B cell (primary cell): ENCODE data around the gene SMIM12. TPM values are rescaled to one million over a fixed set of nuclear protein-coding genes. Genes with fewer than 3 reads are reported as not detected.

Experiments used
- ATAC-seq: fragments of 200-7000 bp; cut with Tn5 transposase; one replicate; pipeline ENCODE4 v1.10.0; 2021; ENCODE audit warnings: low read depth, mild to moderate bottlenecking, moderate number of reproducible peaks, moderate library complexity
- CTCF ChIA-PET: fragments of 350-600 bp; sonication (Branson Sonifier 250); formaldehyde crosslinking; loops from one replicate; lab custom pipeline; 2021; ENCODE audit warnings: antibody characterized with exemption, inconsistent platforms; lab: Charles Lee
- POLR2A ChIA-PET: fragments of 350-600 bp; sonication (Branson Sonifier 250); formaldehyde crosslinking; loops from one replicate; lab custom pipeline; 2021; ENCODE audit warnings: antibody characterized with exemption; lab: Charles Lee
- DNase-seq: peaks from one replicate; pipeline ENCODE4 v3.0.0; 2013
- H2AFZ ChIP-seq: 2 replicates; pipeline ENCODE4 v1.6.1; 2012; ENCODE audit warnings: mild to moderate bottlenecking, low read depth, low read length; ENCODE audit not compliant: insufficient read depth, poor library complexity, severe bottlenecking
- H3K27ac ChIP-seq, 2 donors: 1 replicate in 1 of 2; 2 replicates in 1 of 2; pipeline ENCODE4 v1.5.1; 2012 to 2013; ENCODE audit warnings: low read length in 2 of 2, mild to moderate bottlenecking in 2 of 2, moderate library complexity in 1 of 2
- H3K27me3 ChIP-seq, 4 experiments: fragments of 200-600 bp in 1 of 4; sonication (generic) in 1 of 4; replicated peaks in 1 of 4; 1 replicate in 2 of 4; 2 replicates in 2 of 4; pipeline versions ENCODE4 v1.6.1 to v1.7.0; 2013 to 2016; ENCODE audit warnings: low read length in 3 of 4, mild to moderate bottlenecking in 2 of 4, mixed read lengths in 1 of 4, moderate library complexity in 1 of 4; ENCODE audit not compliant: insufficient read depth in 4 of 4, control insufficient read depth in 3 of 4; ENCODE audit errors: control extremely low read depth in 1 of 4
- H3K36me3 ChIP-seq, 2 experiments: replicated peaks in 1 of 2; 1 replicate in 1 of 2; 2 replicates in 1 of 2; pipeline versions ENCODE4 v1.6.1 to v1.7.1; 2013; ENCODE audit warnings: low read length in 1 of 2; ENCODE audit not compliant: insufficient read depth in 2 of 2, control insufficient read depth in 1 of 2; ENCODE audit errors: control extremely low read depth in 1 of 2, extremely low read depth in 1 of 2
- H3K4me1 ChIP-seq, 2 donors: fragments of 200-600 bp in 1 of 2; sonication (generic) in 1 of 2; 1 replicate in 1 of 2; 2 replicates in 1 of 2; pipeline versions ENCODE4 v1.5.1 to v1.6.1; 2013 to 2017; ENCODE audit warnings: low read length in 2 of 2; ENCODE audit not compliant: control insufficient read depth in 2 of 2, insufficient read depth in 2 of 2
- H3K4me2 ChIP-seq: replicated peaks from 2 replicates; pipeline ENCODE3; 2012; ENCODE audit warnings: mild to moderate bottlenecking, low read depth, low read length; ENCODE audit not compliant: poor library complexity, severe bottlenecking
- H3K4me3 ChIP-seq, 5 experiments: fragments of 200-600 bp in 1 of 5; sonication (generic) in 1 of 5; 1 replicate in 3 of 5; 2 replicates in 2 of 5; pipeline versions ENCODE4 v1.5.1 to v1.7.0; 2011 to 2016; ENCODE audit warnings: low read length in 4 of 5, mild to moderate bottlenecking in 4 of 5, low read depth in 2 of 5, control low read depth in 1 of 5, moderate library complexity in 1 of 5; ENCODE audit not compliant: insufficient read depth in 1 of 5; ENCODE audit errors: control extremely low read depth in 1 of 5, extremely low read depth in 1 of 5
- H3K79me2 ChIP-seq: fragments of 200-600 bp; sonication (generic); one replicate; pipeline ENCODE4 v1.6.0; 2016; ENCODE audit warnings: low read length; ENCODE audit not compliant: control insufficient read depth, insufficient read depth
- H3K9ac ChIP-seq: fragments of 200-600 bp; sonication (generic); 2 replicates; pipeline ENCODE4 v1.6.1; 2017; ENCODE audit warnings: mild to moderate bottlenecking, low read length, moderate library complexity
- H3K9me3 ChIP-seq, 3 donors: one replicate each; pipeline versions ENCODE4 v1.6.1 to v1.7.1; 2013; ENCODE audit warnings: low read length in 2 of 3; ENCODE audit not compliant: control insufficient read depth in 2 of 3, insufficient read depth in 1 of 3; ENCODE audit errors: control extremely low read depth in 1 of 3
- H4K20me1 ChIP-seq: 2 replicates; pipeline ENCODE4 v1.6.0; 2012; ENCODE audit warnings: mild to moderate bottlenecking, low read length; ENCODE audit not compliant: insufficient read depth, control insufficient read depth, poor library complexity, severe bottlenecking
- H3K27ac Mint-ChIP-seq: one replicate; pipeline ENCODE4 v1.8.0; 2021; ENCODE audit warnings: mixed read lengths
- H3K27me3 Mint-ChIP-seq: one replicate; pipeline ENCODE4 v1.8.0; 2021; ENCODE audit warnings: mixed read lengths
- H3K4me1 Mint-ChIP-seq: one replicate; pipeline ENCODE4 v1.8.0; 2021; ENCODE audit warnings: mixed read lengths
- H3K4me3 Mint-ChIP-seq: one replicate; pipeline ENCODE4 v1.8.0; 2021; ENCODE audit warnings: mixed read lengths
- H3K9me3 Mint-ChIP-seq: one replicate; pipeline ENCODE4 v1.8.0; 2022; ENCODE audit warnings: mixed read lengths; ENCODE audit not compliant: insufficient read depth
- EZH2 ChIP-seq: IDR thresholded peaks from 2 replicates; pipeline ENCODE4 v1.6.1; 2012; ENCODE audit warnings: borderline replicate concordance, low read depth, mild to moderate bottlenecking, moderate library complexity, low read length; ENCODE audit not compliant: insufficient read depth, poor library complexity, severe bottlenecking
- WGBS: methylation state at CpG from one replicate; pipeline ENCODE4 v1.1.5; 2013; ENCODE audit warnings: missing lambda C conversion rate; ENCODE audit not compliant: insufficient coverage; 5-methylcytosine and 5-hydroxymethylcytosine counted together
- intact Hi-C: fragments of 100-400 bp; cut with micrococcal nuclease; formaldehyde crosslinking; loops from one replicate; pipeline ENCODE4 v1.10.0; 2022
- polyA plus RNA-seq: library from polyadenylated mRNA; depleted of rRNA; stranded (reverse); fragments of >200 nt; gene quantifications from 2 replicates; pipeline ENCODE4 v1.2.3, GENCODE V29; 2012
- total RNA-seq, 2 donors: library from RNA; stranded (reverse); fragments of 120-200 nt in 1 of 2; gene quantifications; 1 replicate in 1 of 2; 2 replicates in 1 of 2; pipeline versions ENCODE4 v1.2.3 to v1.2.4, GENCODE V29; 2013 to 2022
- TF ChIP-seq, protein P1 (sequence below): fragments of 200-600 bp; IDR thresholded peaks from one replicate; pipeline ENCODE4 v1.8.0; 2022; ENCODE audit warnings: antibody characterized with exemption, mild to moderate bottlenecking

SMIM12 gene
- total and polyA plus RNA-seq, 2 donors (not counting 1 experiment from before 2014, with no cell fraction given): 26.2 to 33.1 TPM

DNA sequence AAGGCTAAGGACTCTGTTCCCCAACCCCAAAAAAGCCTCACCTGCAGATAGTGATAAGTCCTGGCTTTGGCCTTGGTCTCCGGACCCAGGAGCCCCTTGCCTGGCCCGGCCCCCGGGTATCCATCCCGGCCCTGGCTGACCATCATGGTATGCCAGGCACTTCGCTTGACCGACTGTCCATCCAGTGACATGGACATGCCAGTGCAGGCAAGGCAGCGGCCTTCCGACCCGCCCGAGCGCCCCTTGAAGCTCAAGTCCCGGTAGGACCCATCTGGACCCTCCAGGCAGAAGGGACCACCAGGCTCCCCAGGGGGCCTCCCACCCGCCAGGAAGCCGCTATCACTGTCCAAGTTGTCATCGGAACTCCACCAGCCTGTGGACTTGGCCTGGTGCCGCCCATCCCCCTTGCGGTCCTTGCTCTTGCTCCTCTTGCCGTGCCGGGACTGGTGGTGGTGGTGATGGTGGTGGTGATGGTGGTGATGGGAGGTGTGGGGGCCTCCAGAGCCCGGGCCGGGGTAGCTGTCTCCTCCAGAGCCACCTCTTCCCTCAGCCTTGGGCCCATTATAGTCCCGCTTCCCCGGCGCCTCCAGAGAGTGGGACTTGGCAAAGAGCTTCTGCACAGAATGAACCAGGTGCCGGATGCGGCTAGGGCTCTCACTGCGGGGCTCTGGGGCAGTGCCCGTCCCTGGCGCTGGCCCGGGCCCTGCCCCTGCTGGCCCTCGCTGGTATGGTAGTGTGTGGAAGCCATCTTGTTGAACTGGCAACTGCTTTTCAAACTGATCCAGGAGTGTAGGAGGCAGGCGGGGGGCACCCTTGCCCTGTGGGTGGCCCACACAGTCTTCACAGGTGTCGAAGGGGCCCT lies 44.9 kb upstream of the SMIM12 start:
- Mint-ChIP-seq H3K4me3 (no peak overlapping the region), H3K27me3 (peaks cover 10% of the 10 kb centered on the region), H3K27ac (no peak overlapping the region), H3K9me3 (no peaks in the 10 kb centered on the region), H3K4me1 (no peaks in the 10 kb centered on the region)
- no peaks in the 10 kb centered on the region for H4K20me1 ChIP-seq
- WGBS: 95% methylated on average over 29 of the region's 33 CpGs
- H3K4me2 ChIP-seq: no peak overlapping the region
- POLR2A ChIA-PET: no interaction called here
- no peak overlapping the region for H3K9ac ChIP-seq
- TF ChIP-seq, protein P1, sequence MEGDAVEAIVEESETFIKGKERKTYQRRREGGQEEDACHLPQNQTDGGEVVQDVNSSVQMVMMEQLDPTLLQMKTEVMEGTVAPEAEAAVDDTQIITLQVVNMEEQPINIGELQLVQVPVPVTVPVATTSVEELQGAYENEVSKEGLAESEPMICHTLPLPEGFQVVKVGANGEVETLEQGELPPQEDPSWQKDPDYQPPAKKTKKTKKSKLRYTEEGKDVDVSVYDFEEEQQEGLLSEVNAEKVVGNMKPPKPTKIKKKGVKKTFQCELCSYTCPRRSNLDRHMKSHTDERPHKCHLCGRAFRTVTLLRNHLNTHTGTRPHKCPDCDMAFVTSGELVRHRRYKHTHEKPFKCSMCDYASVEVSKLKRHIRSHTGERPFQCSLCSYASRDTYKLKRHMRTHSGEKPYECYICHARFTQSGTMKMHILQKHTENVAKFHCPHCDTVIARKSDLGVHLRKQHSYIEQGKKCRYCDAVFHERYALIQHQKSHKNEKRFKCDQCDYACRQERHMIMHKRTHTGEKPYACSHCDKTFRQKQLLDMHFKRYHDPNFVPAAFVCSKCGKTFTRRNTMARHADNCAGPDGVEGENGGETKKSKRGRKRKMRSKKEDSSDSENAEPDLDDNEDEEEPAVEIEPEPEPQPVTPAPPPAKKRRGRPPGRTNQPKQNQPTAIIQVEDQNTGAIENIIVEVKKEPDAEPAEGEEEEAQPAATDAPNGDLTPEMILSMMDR: no peak
- no peak for TF ChIP-seq EZH2
- no peaks in the 10 kb centered on the region for H3K27me3 ChIP-seq
- H2AFZ ChIP-seq: no peak overlapping the region
- no peaks in the 10 kb centered on the region for H3K79me2 ChIP-seq
- H3K27ac ChIP-seq: no peak overlapping the region
- no peak for DNase-seq
- H3K9me3 ChIP-seq: no peaks in the 10 kb centered on the region
- CTCF ChIA-PET: no interaction called here
- no peaks in the 10 kb centered on the region for H3K4me1 ChIP-seq
- ATAC-seq: no peak
- no peaks in the 10 kb centered on the region for H3K36me3 ChIP-seq
- intact Hi-C loops: no loop called here
- H3K4me3 ChIP-seq: no peak overlapping the region

DNA sequence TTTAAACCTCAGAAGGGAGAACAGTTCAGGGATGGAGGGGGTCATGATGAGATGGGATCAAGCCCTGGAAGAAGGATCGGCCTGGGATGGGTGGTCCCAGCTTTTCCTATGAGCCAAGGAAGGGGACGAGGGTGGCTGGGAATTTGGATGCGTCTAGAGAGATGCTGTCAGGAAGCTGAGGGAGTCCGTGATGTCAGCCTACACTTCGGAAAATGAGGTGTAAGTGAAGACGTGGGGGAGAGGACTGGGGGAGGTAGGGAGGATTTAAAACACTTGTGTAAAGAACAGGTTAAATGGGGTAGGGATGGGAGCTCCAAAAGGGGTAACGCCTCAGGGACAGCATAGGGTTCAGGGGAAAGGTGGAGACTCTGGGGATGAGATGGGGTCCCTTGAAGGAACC lies 42.4 kb upstream of the SMIM12 start:
- no peak for TF ChIP-seq EZH2
- TF ChIP-seq, protein P1: no peak
- H3K36me3 ChIP-seq: no peaks in the 10 kb centered on the region
- H3K79me2 ChIP-seq: no peaks in the 10 kb centered on the region
- no peak overlapping the region for H3K27ac ChIP-seq
- WGBS: 73% methylated on average over 7 of the region's 7 CpGs
- H3K4me1 ChIP-seq: no peaks in the 10 kb centered on the region
- no peak for ATAC-seq
- H3K4me3 Mint-ChIP-seq: no peak overlapping the region
- no peak overlapping the region for H3K4me2 ChIP-seq
- peaks cover 10% of the 10 kb centered on the region for H3K27me3 Mint-ChIP-seq
- no peak for DNase-seq
- no peaks in the 10 kb centered on the region for H3K27me3 ChIP-seq
- H3K27ac Mint-ChIP-seq: no peak overlapping the region
- no peaks in the 10 kb centered on the region for H3K9me3 Mint-ChIP-seq
- ChIA-PET POLR2A (no interaction called here), CTCF (no interaction called here)
- no peaks in the 10 kb centered on the region for H3K4me1 Mint-ChIP-seq
- no peak overlapping the region for H2AFZ ChIP-seq
- intact Hi-C loops: no loop called here
- H3K4me3 ChIP-seq: no peak overlapping the region
- no peak overlapping the region for H3K9ac ChIP-seq
- no peaks in the 10 kb centered on the region for H3K9me3 ChIP-seq
- H4K20me1 ChIP-seq: no peaks in the 10 kb centered on the region
